ENCODE data around the gene NT5C3A. TPM values are rescaled to one million over a fixed set of nuclear protein-coding genes. Genes with fewer than 3 reads are reported as not detected.

Gene NT5C3A
- total RNA-seq, 2 donors from 2014 or later = 31.8 to 35.9 TPM

DNA sequence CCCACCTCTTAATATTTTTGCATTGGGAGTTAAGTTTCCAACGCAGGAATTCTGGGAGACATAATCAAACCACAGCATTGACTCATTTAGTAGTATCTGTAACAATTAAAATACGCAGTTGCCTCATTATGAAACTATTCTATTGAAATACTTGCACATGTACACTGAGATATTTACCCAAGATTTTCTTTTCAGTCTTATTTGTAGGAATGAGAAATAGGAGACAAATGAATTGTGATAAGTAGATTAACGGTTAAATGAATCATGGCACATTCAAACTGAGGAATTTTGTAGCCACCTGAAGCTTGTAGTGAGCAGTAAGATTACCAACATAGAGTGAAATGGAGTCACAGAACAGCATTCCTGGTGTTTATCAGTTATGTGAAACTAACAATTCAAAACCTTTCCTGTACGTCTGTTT lies 28.5 kb upstream of the NT5C3A start:
- Mint-ChIP-seq H3K9me3 (no peaks in the 10 kb centered on the region), H3K36me3 (peaks cover 19% of the 10 kb centered on the region)
- ATAC-seq = no peak

GRCh38 chr7:33089142-33089541 lies 26.6 kb upstream of the NT5C3A start:
- no peaks in the 10 kb centered on the region for H3K9me3 Mint-ChIP-seq
- no peak overlapping the region for H3K27ac Mint-ChIP-seq
- no peak for DNase-seq (ENCODE audit: low spot score)
- H3K4me3 Mint-ChIP-seq = no peak overlapping the region
- ATAC-seq = no peak
- H3K4me1 Mint-ChIP-seq (ENCODE audit: low read depth in 2 of 2) = peaks cover 0 to 2% of the 10 kb centered on the region in 2 donors
- peaks cover 0 to 5% of the 10 kb centered on the region in 2 donors for H3K27me3 Mint-ChIP-seq
- peaks cover 7% of the 10 kb centered on the region for H3K36me3 Mint-ChIP-seq

More for the DNA sequence above, 28.5 kb upstream of the NT5C3A start:
- H3K27me3 Mint-ChIP-seq = peaks cover 0 to 3% of the 10 kb centered on the region in 2 donors
- peaks cover 0 to 2% of the 10 kb centered on the region in 2 donors for H3K4me1 Mint-ChIP-seq (ENCODE audit: low read depth in 2 of 2)
- DNase-seq (ENCODE audit: low spot score) = no peak
- no peak overlapping the region for H3K4me3 Mint-ChIP-seq
- H3K27ac Mint-ChIP-seq = no peak overlapping the region

DNA sequence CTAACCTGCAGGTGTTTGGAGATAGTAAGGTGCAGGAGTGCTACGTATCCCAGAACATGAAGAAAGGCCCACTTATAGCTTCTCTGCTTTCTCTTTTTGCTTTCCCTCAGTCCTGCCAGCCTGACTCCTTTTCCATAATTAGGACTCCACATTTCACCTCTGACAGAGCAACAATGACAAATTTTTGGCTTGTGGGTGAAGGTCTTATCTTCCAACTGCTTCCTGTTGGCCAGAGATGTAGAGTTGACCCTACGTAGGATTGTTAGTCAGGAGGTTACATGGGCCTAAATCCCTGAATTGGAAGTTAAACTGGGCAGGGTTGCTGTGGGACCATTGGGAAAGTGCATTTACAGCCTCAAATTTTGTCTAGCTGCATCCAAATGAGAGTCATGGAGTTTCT lies 25.3 kb upstream of the NT5C3A start:
- no peak overlapping the region for H3K27ac Mint-ChIP-seq
- peaks cover 0 to 1% of the 10 kb centered on the region in 2 donors for H3K4me1 Mint-ChIP-seq (ENCODE audit: low read depth in 2 of 2)
- DNase-seq (ENCODE audit: low spot score) (no peak), ATAC-seq (no peak)
- H3K27me3 Mint-ChIP-seq = peaks cover 0 to 5% of the 10 kb centered on the region in 2 donors
- no peaks in the 10 kb centered on the region for H3K9me3 Mint-ChIP-seq
- no peak overlapping the region for H3K4me3 Mint-ChIP-seq
- H3K36me3 Mint-ChIP-seq = peaks cover 4% of the 10 kb centered on the region

DNA sequence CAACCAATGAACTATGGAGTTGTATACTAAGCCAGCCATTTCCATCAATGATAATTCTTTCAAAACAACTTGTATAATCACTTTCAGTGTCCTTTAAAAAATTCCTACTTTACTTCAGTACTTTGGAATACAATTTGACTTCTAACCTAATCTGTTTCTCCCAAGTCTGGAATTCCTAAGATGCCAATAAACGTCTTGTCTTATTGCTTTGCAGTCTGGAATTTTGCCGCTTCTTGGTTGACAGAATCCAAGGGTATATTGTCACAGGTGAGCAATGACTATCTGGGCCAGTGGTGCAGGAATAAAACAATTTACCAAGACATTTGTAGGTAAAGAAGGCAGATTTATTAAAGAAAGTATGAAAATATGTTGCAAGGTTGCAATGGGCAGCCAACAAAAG lies 24.8 kb upstream of the NT5C3A start:
- no peak for ATAC-seq

GRCh38 chr7:33079763-33080690 lies 17.5 kb upstream of the NT5C3A start:
- H3K27ac Mint-ChIP-seq = no peak overlapping the region
- H3K36me3 Mint-ChIP-seq = no peaks in the 10 kb centered on the region
- peaks cover 6 to 9% of the 10 kb centered on the region in 2 donors for H3K4me1 Mint-ChIP-seq (ENCODE audit: low read depth in 2 of 2)
- H3K27me3 Mint-ChIP-seq = peaks cover 18 to 30% of the 10 kb centered on the region in 2 donors
- H3K4me3 Mint-ChIP-seq = no peak overlapping the region
- H3K9me3 Mint-ChIP-seq = no peaks in the 10 kb centered on the region
- DNase-seq (ENCODE audit: low spot score) (no peak), ATAC-seq (no peak)

More for the DNA sequence above, 24.8 kb upstream of the NT5C3A start:
- DNase-seq (ENCODE audit: low spot score) = no peak
- Mint-ChIP-seq H3K36me3 (no peaks in the 10 kb centered on the region), H3K27me3 (peaks cover 0 to 5% of the 10 kb centered on the region in 2 donors), H3K4me3 (no peak overlapping the region), H3K4me1 (ENCODE audit: low read depth in 2 of 2) (no peaks in the 10 kb centered on the region), H3K9me3 (no peaks in the 10 kb centered on the region), H3K27ac (no peak overlapping the region)

DNA sequence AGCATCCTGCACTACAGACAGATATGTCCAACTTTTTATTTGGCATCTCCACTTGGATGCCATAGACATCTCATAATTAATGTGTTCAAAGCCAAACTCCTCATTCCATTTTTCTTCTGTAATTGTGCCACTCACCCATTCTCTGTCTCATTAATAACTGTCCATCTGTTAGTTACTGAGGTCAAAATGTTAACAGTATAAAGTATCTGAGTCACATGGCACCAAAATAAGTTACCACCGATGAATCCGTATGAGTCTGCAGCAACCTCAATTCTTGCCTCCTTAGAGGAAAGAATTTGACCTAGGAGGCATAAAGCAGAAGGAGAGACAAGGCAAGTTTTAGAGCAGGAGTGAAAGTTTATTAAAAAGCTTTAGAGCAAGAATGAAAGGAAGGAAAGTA lies 16.5 kb upstream of the NT5C3A start:
- no peak for DNase-seq (ENCODE audit: low spot score)
- no peak for ATAC-seq
- peaks cover 17 to 30% of the 10 kb centered on the region in 2 donors for H3K27me3 Mint-ChIP-seq
- no peaks in the 10 kb centered on the region for H3K36me3 Mint-ChIP-seq
- H3K27ac Mint-ChIP-seq = no peak overlapping the region
- peaks cover 6 to 9% of the 10 kb centered on the region in 2 donors for H3K4me1 Mint-ChIP-seq (ENCODE audit: low read depth in 2 of 2)
- H3K9me3 Mint-ChIP-seq = no peaks in the 10 kb centered on the region
- H3K4me3 Mint-ChIP-seq = no peak overlapping the region

GRCh38 chr7:33076737-33077136 lies 14.2 kb upstream of the NT5C3A start:
- Mint-ChIP-seq H3K27ac (no peak overlapping the region), H3K4me3 (no peak overlapping the region), H3K36me3 (no peaks in the 10 kb centered on the region), H3K4me1 (ENCODE audit: low read depth in 2 of 2) (peaks cover 6 to 9% of the 10 kb centered on the region in 2 donors), H3K27me3 (peaks cover 33 to 49% of the 10 kb centered on the region in 2 donors), H3K9me3 (no peaks in the 10 kb centered on the region)
- ATAC-seq = no peak
- no peak for DNase-seq (ENCODE audit: low spot score)

- Mint-ChIP-seq H3K4me1 (ENCODE audit: low read depth in 2 of 2) (peaks cover 6 to 9% of the 10 kb centered on the region in 2 donors), H3K36me3 (no peaks in the 10 kb centered on the region), H3K27me3 (peaks cover 35 to 41% of the 10 kb centered on the region in 2 donors), H3K27ac (no peak overlapping the region), H3K4me3 (no peak overlapping the region), H3K9me3 (no peaks in the 10 kb centered on the region)
- no peak for DNase-seq (ENCODE audit: low spot score)
- ATAC-seq = no peak
Observed at GRCh38 chr7:33075818-33076518, 13.4 kb upstream of the NT5C3A start.

DNA sequence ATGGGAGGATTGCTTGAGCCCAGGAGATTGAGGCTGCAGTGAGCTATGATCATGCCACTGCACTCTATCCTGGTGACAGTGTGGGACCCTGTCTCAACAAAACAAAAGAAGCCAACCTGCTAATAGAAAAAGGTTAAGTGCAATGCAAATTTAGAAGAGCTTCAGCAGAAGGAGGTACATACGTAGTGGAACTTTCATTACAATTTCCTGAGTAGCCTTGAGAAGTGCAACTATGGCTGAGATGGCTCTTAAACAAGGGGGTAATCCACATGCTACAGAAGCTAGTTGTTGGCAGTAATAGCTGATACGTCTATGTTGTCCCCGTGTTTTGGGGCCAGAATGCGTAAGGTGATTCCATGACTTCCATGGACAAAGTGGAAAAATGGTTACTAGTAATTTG lies 10.7 kb upstream of the NT5C3A start:
- H3K27ac Mint-ChIP-seq = no peak overlapping the region
- DNase-seq (ENCODE audit: low spot score) = no peak
- peaks cover 19 to 33% of the 10 kb centered on the region in 2 donors for H3K27me3 Mint-ChIP-seq
- no peak for ATAC-seq
- H3K36me3 Mint-ChIP-seq = no peaks in the 10 kb centered on the region
- H3K4me1 Mint-ChIP-seq (ENCODE audit: low read depth in 2 of 2) = peaks cover 6 to 9% of the 10 kb centered on the region in 2 donors
- H3K9me3 Mint-ChIP-seq = no peaks in the 10 kb centered on the region
- no peak overlapping the region for H3K4me3 Mint-ChIP-seq

- no peak overlapping the region for H3K27ac Mint-ChIP-seq
- no peak for DNase-seq (ENCODE audit: low spot score)
- no peak for ATAC-seq
- no peaks in the 10 kb centered on the region for H3K9me3 Mint-ChIP-seq
- no peaks in the 10 kb centered on the region for H3K36me3 Mint-ChIP-seq
- H3K4me1 Mint-ChIP-seq (ENCODE audit: low read depth in 2 of 2) = peaks cover 5 to 6% of the 10 kb centered on the region in 2 donors
- peaks cover 19 to 35% of the 10 kb centered on the region in 2 donors for H3K27me3 Mint-ChIP-seq
- no peak overlapping the region for H3K4me3 Mint-ChIP-seq
Observed at GRCh38 chr7:33072471-33072870, 9.9 kb upstream of the NT5C3A start.

- Mint-ChIP-seq H3K27ac (no peak overlapping the region), H3K4me3 (no peak overlapping the region), H3K36me3 (peaks cover 7% of the 10 kb centered on the region), H3K4me1 (ENCODE audit: low read depth in 2 of 2) (no peaks in the 10 kb centered on the region), H3K9me3 (no peaks in the 10 kb centered on the region), H3K27me3 (peaks cover 19 to 37% of the 10 kb centered on the region in 2 donors)
- DNase-seq (ENCODE audit: low spot score) (no peak), ATAC-seq (no peak)
Observed at GRCh38 chr7:33070831-33071230, 8.3 kb upstream of the NT5C3A start.

- DNase-seq (ENCODE audit: low spot score) (no peak), ATAC-seq (no peak)
- no peak overlapping the region for H3K4me3 Mint-ChIP-seq
- H3K27ac Mint-ChIP-seq = no peak overlapping the region
- no peaks in the 10 kb centered on the region for H3K4me1 Mint-ChIP-seq (ENCODE audit: low read depth in 2 of 2)
- H3K9me3 Mint-ChIP-seq = no peaks in the 10 kb centered on the region
- peaks cover 19 to 39% of the 10 kb centered on the region in 2 donors for H3K27me3 Mint-ChIP-seq
- peaks cover 8% of the 10 kb centered on the region for H3K36me3 Mint-ChIP-seq
Observed at GRCh38 chr7:33070277-33070676, 7.7 kb upstream of the NT5C3A start.

- Mint-ChIP-seq H3K27me3 (peaks cover 11 to 28% of the 10 kb centered on the region in 2 donors), H3K36me3 (peaks cover 8% of the 10 kb centered on the region), H3K4me1 (ENCODE audit: low read depth in 2 of 2) (peaks cover 5 to 7% of the 10 kb centered on the region in 2 donors)
Observed at GRCh38 chr7:33067921-33068320, 5.3 kb upstream of the NT5C3A start.

GRCh38 chr7:33066771-33067170 lies 4.2 kb upstream of the NT5C3A start:
- H3K36me3 Mint-ChIP-seq = peaks cover 8% of the 10 kb centered on the region
- H3K4me1 Mint-ChIP-seq (ENCODE audit: low read depth in 2 of 2) = peaks cover 5 to 7% of the 10 kb centered on the region in 2 donors
- DNase-seq (ENCODE audit: low spot score) (no peak), ATAC-seq (no peak)
- H3K27me3 Mint-ChIP-seq = peaks cover 0 to 20% of the 10 kb centered on the region in 2 donors
- H3K4me3 Mint-ChIP-seq = no peak overlapping the region
- no peak overlapping the region for H3K27ac Mint-ChIP-seq
- H3K9me3 Mint-ChIP-seq = no peaks in the 10 kb centered on the region

More at GRCh38 chr7:33067921-33068320, 5.3 kb upstream of the NT5C3A start:
- Mint-ChIP-seq H3K27ac (no peak overlapping the region), H3K4me3 (no peak overlapping the region), H3K9me3 (no peaks in the 10 kb centered on the region)
- ATAC-seq = no peak
- DNase-seq (ENCODE audit: low spot score) = no peak
